Activated CD8-positive, alpha-beta memory T cell treated with anti-CD3 and anti-CD28 coated beads for 48 hours (primary cell): ENCODE data around the gene CEP128.

ENCODE experiments used
- DNase-seq, 3 experiments: peaks; one replicate each; pipeline ENCODE4 v3.0.0-alpha.2; 2020; ENCODE audit warnings: low read depth in 2 of 3, low spot score in 2 of 3

CEP128 gene

DNA sequence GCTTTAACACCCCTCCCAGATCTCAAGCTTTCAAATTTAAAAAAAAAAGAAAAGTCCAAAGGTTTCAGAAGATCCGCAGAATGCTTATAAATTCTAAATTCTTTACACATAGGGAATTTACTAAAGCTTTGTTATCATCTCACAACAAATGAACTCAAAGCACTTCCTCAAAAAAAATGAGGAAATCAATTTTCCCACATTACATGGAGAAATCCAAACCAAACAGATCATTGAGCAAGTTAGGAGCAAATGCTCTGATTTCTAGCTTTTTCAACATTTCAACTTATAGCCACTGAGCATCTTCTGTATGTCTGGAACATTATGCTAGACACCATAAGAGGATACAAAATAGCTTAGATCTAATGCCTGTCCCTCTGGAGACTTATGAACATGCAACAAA lies 161.0 kb downstream of the CEP128 start:
- DNase-seq = no peak

DNA sequence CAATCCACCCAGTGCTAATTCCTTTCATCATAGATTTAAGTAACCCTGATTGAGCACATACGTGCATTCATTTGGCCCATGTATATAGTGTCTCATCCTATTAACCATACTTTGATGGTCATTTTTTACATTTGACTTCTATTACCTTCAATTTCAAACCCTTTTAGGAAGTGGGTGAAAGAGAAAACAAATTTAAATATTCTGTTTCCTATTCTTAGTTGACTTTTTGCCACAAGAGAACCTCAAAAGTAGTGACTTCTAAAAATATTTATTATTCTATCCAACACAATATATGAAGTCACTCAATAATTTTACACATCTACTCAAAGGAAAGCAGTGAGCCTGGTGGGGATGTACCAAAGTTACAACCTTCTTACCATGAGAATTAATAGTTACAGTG lies 164.9 kb downstream of the CEP128 start:
- no peak for DNase-seq

DNA sequence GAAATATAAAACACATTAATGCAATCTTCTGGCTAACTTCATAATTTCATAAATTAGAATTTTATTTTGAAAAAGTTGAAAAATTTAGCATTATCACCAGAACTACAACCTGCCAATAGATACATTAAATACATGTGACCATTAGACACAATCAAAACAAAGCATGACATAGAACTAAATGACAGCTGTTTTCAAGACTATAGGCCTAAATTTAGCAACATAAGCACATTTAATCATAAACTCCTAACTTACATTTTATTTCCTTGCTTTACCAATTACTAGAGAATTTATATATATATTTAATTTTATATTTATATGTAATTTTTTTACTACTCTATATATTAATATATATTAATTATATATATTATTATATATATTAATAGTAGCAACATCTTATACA lies 165.4 kb downstream of the CEP128 start:
- no peak for DNase-seq

DNA sequence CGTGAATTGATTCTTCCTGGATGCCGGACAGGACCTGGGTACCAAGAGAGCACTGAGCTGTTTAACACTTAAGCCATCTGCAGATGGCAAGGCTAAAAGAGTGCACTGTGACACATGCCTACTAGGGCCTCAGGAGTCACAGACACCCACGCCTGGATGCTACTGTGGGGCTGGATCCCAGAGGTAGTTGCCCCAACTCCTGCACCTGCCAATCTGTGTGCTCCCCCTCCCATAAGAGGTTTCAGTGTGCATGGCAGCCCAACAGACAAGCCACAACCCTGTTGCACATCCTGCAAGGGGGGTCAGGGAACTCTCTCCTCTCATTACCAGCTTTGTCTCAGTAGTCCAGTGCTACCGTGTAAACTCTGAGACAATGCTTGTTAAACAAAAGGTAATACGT lies 169.0 kb downstream of the CEP128 start:
- no peak for DNase-seq

DNA sequence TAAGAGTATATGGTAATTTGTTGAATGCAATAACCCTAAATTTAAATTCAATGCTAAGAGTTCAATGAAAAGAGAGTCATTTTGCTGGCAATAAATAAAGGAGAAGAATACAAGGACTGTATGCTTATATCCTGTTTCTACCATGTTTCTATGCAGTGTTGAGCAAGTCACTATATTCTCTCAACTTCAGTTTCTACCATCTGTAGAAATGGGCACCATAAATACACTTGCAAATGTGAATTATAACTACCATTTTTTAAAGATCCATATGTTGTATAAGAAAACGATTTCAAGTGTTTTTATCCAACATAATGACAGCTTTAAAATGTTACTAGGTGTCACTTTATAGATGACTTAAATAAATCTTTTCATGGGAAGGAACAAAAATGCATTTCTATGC lies 170.3 kb downstream of the CEP128 start:
- DNase-seq = no peak

DNA sequence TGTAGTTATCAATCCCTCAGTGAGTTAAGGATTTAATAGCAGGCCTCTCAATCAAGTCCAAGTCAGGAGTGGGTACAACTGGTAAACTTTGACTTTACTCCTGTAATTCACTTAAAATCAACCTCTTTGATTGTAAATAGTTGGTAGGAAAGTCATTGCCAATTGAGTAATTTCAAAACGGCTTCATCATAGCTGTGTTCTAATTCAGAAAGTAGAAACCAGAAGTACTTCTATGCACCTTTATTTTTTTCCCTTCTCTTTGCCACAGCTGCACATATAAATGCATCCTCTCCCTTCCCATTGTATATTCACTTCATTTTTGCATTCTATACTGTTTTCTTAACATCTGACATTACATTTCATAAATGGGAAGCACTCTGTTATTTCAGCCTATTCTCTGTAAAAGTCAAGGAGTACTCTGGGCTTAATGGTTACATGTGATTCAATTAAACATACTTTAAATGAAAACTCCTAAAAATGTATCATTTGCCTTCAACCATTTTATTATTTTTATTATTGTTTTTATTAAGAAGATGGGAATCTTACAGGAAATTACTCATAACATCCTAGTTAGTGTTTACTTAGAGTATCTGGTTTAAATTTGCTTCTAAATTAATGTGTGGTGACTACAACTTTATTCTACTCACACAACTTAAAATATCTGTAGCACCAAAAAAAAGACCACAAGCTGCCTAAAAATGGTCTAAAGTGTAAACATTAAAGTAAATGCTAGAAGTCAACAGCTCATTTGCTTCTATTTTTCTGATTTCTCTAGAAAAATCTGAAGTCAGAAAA lies 171.2 kb downstream of the CEP128 start:
- no peak for DNase-seq

DNA sequence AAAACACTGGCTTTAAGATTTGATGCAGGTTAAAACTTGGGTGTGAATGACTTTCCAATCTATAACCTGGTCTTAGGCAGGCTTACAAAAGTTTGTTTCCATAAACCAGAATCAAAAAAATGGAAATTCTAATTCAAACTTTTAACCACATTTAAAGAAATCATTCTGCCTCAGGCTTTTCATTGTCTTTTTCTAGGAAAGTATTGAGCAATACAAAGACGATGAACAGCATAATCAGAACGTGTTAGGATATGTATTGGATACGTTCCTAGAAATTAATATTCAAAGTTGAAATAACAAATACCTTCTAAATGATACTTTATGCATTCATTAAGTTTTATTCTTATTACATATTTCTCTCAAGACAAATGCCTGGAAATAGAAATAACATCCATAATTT lies 172.9 kb downstream of the CEP128 start:
- no peak for DNase-seq

DNA sequence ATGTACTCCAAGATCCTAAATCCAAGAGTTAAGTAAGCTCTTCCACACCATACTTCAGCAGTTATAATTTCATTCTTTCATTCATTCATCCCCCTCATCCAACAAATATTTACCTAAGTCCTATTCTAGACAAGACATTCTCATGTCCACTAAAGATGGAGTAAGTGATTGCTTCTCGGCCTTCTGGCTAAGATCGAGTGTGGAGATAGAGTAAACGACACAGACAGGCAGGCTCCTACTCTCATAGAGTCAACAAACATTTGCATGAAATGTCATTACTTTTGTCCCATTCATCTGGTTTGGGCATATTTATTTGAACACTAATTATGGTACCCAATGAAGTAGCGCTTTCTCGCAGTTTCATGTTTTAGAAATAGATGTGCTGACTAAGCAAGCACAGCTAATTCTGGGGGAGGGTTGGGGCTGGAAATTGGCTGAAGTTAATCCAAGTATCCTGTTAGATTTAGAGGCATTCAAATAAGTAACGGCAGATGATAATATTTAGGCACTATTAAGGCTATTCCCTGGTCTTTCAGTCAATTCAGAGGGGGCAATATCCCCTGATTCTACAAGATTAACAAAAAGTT lies 176.5 kb downstream of the CEP128 start:
- DNase-seq = no peak

DNA sequence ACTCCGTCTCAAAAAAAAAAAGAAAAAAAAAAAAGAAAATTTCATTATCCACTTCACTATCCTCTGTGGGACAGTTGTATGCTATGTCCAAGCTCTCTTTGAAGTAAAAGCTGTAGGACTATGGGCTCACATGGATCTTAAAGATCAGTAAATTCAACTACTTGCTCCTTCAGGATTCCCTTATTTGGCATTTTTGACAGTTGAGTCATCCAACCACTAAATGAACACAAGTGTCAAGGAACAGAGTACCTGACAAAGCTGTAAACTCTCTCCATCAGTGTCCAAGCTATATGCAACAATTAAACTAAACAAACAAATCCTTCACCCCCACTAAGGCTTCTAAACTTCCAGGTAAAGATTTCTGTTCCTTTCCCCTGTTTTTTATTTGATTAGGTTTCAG lies 177.0 kb downstream of the CEP128 start:
- no peak for DNase-seq

DNA sequence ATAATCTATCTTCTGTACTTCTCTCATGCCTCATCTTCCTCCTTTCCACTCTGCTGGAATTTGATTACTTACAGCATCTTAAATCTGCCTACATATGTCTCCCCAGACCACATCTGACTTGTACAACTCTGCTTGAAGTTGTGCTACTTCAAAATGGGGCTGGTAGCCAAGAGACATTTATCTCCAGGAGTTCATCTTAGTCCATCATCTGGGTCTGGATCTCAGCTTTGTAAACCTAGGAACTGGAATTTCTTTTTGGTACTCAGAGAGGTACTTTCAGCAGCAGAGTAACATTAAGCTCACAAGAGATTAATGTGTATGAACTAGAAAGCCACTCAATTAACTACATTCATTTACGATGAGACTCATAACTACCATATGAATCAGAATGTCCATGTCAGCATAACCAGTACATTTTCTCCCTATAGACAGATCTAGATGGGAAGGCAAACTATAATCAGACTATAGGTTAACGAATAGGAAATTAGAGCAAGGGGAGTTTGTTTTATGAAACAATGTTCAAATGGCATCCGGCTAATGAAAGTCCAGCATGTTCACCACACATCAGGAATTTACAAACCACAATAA lies 178.8 kb downstream of the CEP128 start:
- DNase-seq = no peak

DNA sequence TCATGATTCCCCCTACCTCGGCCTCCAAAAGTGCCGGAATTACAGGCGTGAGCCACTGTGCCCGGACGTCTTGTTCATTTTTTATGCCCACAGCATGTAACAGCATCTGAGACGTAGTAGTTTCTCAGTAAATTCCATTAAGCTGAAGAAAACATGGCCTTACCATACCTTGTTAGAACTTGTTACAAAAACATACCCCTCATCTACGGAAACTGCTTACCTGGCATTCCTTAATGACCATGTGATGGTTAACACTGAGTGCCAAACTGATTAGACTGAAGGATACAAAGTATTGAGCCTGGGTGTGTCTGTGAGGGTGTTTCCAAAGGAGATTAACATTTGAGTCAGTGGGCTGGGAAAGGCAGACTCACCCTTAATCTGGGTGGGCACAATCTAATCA lies 186.8 kb downstream of the CEP128 start:
- DNase-seq = no peak

DNA sequence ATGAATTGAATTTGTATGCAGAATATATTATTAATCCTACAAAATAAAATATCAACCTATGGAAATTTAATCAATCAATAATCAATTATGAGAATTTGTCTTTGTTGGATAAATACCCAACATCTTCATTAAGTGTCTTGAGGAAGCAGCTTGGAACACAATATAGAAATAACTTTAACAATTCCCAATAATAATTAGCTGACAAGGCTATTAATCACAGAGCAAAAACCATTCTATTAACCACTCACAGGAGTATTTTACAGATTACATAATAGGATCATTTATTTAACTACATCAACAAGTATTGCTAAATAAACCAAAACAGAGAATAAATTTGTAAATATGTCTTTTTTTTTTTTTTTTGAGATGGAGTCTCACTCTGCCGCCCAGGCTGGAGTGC lies 190.3 kb downstream of the CEP128 start:
- DNase-seq = no peak

DNA sequence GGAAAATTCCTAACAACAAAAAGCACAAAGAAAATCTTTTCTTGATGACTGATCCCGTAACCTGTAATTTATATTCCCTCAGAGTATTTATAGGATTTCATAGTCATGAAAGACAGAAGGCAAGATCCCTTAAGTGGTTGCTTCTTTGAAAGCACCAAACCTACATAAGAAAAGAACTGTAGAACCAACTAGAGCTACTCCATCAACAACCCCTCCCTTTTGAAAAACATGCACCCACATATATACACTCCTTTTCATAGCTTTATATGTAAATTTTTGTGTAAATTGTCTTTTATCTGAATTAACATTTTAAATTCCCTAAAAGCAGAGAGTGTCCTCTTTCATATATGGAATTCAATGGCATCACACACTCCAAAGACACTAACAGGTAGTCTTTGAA lies 215.3 kb downstream of the CEP128 start:
- no peak for DNase-seq

DNA sequence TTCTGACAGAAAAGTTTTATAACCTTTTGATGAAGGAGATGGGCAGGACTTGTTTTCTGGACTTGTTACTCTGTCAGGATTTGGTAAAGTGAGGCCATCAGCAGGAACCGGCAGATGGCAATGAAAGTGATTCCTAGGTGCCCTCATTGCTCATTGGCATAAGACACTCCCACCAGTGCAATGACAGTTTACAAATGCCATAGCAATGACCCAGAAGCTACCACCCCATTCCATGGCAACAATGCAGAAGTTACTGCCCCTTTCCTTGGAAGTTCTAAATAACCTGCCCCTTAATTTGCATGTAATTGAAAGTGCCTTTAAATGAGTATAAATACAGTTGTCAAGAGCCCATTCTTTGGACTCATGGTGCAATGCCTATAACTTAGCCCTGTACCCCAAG lies 222.6 kb downstream of the CEP128 start:
- DNase-seq = no peak

DNA sequence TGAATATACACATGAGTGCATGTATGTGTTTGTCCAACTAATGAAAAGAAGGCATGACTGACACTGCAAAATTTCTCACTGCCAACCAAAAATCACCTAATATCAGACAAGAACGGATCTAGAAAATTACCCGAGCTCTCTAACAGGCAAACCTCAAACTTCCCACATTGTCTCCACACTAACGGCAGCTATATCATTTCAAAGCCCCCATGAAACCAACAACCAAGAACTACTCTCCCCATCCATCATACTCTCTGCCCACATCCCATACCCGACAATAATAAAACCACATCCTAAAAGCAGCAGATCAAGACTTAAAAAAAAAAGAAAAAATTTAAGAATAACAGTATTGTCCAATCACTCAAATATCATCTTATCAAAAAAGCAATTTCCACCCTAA lies 227.1 kb downstream of the CEP128 start:
- DNase-seq = no peak

DNA sequence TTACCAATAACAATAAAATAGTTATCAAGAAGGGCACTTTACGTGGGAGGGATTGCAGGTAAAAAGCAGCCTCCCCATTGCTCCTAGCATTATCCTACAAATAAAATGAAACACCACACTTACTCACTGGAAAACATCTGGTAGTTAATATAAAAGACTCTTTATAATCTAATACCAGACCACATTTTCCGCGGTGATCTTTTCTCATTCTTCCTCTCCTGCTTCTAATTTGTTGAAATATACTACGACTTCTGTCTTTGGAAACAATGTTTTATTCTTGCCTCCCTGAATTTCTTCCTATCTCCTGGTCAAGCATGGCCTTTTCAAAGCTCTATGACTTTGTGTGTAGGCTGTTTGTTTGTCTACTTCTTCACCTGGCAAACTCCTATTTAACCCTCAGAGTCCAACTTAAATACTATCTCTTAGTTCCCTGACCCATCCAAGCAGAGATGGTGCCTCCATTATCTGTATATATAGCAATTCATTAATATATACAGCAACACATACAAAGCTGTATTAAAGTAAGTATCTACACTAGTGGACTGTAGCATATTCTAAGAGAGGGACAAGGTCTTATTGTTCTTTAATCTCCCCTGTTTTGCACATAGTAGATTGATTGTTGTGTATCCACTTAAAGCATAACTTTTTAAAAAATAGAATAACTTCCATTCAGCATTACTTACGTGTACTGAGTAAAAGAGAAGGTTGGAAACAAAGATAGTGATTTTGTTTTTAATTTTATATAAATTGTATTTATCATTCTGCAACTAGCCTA lies 228.3 kb downstream of the CEP128 start:
- DNase-seq = no peak

DNA sequence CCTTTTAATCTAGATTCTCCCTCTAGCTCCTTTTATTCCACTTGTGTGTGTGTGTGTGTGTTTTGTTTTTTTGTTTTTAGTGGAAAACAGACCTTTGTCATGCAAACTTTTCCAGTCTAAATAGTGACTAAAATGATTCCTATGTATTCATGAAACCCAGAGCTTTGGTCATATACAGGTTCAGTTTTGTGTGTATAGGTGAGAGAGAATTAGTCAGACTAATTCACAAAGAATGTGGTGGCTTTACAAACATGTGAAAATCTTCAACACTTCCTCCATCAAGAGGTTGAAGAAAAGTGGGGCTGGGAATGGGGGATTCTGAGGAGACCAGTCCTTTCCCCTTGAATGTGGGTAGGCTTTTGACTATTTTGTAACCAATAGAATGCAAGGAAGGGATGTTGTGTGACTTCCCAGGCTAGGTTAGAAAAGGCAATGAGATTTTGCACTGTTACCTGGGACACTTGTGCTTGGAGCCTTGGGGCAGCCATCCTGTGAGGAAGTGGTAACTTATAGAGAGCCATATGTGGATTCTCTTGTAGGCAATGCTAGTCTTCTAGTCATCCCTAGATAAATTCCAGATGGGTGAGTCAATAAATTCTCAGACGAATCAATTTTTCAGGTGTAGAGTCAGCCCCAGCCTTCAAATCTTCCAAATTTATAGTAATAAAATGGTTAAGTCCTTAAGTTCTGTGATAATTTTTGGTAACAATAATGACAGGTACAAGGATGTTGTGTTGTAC lies 236.1 kb downstream of the CEP128 start:
- no peak for DNase-seq

DNA sequence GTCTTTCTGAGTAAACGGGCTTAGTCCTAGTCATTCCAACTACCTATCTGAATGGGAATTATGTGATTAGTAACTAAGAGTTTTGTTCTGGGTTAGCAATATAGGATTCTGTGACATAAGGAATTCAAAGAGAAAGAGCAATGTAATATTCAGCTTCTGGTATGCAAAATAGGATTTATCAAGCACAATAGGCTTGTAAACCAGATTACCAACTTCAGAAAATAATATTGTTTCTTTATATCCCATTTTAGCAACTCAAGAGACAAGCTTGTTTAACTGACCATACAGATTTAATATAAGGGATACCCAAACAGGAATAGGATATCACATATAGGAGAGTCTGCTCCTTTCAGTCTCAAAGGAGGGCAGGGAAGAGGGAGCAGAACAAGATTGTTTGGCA lies 240.9 kb downstream of the CEP128 start:
- no peak for DNase-seq

DNA sequence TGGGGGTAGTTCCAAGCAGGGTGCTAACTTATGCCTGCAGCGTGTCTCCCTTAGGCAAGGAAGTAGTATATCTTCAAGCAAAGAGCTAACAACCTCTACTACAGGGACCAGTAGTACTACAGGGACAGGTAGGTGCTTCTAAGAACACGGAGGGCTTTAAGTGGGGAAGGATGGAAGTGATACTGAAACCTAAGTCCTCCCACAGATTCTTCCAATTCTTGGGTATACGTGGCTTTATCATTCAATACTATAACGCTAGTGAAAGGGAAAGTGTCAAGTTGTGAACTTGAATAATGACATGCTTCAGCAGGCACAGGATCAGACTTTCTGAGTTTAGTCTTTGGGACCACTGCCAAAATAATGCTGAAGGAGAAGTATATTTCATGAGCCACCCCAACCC lies 241.7 kb downstream of the CEP128 start:
- no peak for DNase-seq

DNA sequence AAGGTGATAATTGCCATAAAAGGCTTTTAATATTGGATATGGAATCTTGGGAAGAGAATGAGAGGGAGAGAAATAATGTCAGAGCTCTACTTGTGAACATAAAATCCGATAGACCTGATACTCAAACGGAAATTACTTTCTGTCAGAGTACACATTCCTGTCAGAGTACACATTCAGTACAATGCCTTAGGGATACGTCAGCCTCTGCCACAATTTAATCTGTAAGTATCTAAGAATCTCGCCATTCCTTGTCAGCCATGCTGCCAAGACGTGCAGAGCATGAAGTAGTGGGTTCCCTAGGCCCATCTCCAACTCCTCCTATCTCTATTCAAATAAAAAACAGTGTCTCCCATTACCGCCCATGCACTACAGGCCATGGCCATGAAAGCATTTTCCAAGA lies 242.6 kb downstream of the CEP128 start:
- DNase-seq = no peak

DNA sequence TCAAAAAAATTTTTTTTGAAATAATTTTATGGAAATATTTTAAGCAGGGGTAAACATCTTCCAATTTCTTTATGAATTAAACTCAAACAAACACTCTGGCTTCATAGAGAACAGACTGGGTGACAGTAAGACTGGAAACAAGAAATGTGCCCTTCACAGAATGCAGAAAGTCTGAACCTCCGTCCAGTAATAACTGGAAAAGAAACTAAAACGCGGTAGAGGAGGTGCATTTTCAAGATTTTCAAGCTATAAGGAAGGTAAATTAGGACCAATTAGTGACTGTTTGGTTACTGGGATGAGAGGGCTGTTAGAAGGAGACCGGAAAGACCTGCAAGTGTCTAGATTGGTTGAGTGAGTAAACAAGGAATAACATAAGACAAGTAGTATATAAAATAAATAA lies 245.7 kb downstream of the CEP128 start:
- DNase-seq = no peak
